CD4-positive, alpha-beta T cell treated with Interleukin-6 at 100 ng/mL for 8 hours (primary cell): ENCODE results near the gene KLHL1.

Experiments used
- DNase-seq: peaks from one replicate; pipeline ENCODE4 v3.0.0-alpha.2; 2020; ENCODE audit warnings: mixed read lengths, low spot score

The KLHL1 gene

DNA sequence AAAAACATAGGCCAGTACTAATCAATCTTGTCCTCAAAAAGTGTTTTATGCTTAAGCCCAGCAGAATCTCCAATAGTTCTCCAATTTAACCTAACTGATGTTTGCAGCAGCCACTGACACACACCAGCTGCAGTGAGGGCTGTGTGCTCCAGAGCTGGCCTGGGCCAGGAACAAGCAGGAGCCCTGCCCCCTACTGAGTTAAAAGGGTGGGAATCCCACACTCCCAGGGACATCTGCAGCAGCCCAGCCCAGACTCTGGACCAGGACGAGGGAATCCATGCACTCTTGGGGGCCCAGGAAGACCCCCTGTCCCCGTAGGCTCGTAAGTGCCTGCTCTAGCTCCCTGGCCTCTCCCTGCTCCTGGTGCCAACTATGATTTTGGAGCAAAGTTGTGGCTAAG, 92.1 kb downstream of the KLHL1 start:
- DNase-seq: no peak

DNA sequence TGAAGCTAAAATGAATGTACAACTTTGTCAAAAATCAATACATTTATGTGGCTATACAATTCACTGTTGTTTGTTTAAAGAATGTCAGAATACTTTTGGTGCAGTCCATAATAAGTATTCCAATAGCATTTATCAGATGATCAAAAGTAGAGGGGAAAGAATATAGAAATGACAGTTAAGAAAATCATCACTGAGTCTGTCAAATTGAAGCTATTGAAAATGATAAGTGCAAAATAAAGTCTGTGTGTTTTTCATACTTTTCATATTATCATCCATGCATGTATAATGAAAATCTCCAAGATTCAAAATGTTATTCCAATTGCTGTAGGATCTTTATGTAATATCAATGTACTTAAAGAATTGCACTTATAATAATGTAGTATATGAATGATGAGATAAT, 93.9 kb downstream of the KLHL1 start:
- no peak for DNase-seq

DNA sequence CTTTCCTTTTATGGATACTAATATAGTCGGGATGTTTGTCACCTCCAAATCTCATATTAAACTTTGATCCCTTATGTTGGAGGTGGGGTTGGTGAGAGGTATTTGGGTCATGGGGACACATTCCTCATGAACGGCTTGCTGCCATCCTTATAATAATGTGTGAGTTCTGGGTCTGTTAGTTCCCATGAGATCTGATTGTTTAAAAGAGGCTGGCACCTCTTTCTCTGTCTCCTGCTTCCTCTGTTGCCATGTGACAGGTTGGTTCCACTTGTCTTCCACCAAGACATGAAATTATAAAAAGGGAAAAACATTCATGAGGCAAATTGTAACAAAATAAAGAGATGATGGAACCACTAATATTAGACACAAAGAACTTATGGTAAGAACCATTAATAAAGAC, 108.4 kb downstream of the KLHL1 start:
- DNase-seq: no peak

DNA sequence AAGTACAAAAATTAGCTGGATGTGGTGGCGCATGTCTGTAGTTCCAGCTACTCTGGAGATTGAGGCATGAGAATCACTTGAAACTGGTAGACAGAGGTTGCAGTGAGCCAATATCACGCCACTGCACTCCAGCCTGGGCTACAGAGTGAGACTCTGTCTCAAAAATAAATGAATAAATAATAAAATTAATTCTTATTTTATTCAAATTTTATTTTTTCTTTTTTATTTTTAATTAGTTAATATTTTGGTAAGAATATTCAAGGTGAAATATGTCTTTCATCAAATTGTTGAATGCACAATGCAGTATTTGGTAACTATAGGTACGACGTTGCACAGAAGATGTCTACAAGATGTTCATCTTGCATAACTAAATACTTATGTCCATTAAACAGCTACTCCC, 111.2 kb downstream of the KLHL1 start:
- DNase-seq: no peak

DNA sequence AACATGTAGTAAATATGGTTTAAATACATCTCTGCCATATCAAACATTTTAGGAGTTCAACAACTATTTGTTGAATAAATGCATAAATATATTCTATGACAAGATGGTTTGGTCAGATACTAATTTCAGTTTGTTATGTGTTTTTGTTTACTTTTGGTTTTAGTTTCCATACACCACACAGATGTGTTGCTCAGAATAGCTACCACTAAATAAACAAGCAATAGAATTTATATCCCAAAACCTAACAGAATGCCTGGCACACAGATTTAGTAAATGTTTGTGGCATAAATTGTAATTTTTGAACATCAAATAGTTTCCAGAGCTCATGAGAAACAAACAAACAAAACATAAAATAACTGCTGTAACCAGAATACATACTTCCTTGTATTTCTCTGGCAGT, 127.5 kb downstream of the KLHL1 start:
- no peak for DNase-seq

DNA sequence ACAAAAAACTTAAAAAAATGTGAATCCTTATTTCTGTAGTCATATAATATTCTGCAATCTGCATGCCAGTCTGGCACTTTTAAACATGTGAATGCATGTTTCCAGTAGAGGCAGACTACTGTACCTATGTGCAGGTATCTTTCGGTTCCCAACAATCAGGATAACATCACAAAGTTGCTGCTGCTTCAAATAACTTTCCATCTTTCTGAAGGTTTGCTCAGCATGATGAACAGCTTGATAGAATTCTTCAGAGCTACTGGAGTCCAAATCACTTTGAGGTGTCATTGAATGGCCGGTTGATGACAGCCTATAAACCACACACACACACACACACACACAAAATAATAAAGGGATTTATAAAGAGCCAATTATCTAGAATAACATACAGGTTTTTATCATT, 132.8 kb downstream of the KLHL1 start:
- DNase-seq: no peak

DNA sequence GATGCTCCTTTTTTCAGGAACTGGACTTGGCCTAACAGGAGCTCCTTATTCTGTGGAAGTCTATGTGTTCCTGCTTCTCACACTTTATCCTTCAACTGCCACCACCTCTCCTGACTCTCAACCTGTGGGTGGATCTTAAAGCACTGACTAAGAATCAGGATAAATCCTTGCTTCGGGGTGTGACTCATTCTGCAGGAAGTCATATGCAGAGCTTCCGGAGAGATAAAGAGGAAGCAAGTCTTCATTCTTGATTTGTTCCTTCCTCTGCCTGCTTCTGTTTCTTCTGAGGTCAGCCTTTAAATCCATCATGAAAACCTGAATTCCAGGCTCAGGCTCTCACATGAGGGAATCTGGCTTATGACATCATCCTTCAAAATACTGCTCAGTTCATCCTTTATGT, 137.7 kb downstream of the KLHL1 start:
- no peak for DNase-seq

DNA sequence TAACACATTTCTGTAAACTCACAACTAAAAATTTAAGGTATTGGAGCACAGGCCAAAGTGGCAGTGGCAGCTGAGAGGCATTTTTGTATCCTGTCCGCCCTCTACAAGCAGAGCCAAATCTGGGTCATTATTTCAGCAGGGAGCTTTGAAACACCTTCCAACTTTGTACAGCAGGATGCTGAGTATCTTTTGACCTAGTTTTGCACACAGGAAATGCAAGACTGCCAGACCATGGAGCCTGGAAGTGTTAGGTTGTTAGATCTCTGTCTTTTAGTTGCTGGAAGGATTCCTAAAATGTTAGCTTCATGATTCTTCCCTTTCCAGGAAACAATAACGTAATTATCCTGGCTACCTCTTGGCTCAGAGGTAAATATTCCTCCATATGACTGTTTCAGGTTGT, 149.2 kb downstream of the KLHL1 start:
- no peak for DNase-seq

DNA sequence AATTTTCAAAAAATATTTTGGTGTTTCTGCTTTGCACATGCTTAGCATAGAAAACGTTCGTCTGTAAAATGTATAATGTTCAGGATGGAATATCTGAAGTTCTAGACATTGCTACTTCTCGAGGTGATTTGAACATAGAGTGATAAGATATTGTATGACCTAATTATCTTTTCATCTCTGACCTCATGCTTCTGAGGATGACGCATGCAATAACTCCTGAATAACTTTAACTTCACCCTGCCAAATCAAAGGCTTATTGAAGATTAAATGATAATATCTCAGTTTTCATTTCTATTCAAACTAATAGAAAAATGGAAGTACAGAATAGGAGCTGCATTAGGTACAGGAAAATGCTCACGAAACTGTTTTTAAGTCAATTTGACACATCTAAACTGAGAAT, 151.4 kb downstream of the KLHL1 start:
- DNase-seq: no peak

DNA sequence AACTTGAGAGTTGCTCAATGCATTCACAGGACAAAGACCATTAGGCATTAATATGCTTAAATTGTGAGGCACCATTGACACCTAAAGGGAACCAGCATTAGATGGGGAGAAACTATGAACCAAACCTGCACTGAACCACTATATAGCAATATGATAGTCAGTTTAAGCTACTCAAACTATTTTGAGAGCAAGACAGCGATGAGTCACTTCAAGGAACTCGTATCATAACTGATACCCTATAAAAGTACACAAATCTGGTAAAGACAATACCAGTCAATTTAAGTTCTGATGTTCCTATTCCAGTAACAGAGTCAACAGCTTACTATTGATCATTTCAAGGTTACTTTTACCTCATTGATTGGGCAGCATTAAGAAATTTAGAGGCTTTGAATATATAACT, 151.9 kb downstream of the KLHL1 start:
- no peak for DNase-seq

DNA sequence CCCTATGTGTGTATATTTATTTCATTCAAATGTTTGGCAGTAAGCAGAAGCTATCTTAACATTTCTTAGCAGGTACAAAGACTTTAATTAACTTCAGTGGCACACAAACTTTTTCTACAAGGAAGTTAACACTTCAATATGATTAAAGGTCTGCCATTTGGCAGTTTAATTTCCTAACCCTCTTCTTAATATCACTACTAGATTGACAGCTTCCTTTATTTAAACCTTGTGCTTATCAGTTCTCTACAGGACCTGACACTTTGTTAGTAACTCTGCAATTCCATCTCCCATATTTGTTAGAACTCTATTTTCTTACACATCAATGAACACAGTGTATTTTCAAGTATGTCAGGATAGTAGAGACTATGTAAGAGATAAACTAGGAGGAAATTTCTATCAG, 153.0 kb downstream of the KLHL1 start:
- DNase-seq: no peak

DNA sequence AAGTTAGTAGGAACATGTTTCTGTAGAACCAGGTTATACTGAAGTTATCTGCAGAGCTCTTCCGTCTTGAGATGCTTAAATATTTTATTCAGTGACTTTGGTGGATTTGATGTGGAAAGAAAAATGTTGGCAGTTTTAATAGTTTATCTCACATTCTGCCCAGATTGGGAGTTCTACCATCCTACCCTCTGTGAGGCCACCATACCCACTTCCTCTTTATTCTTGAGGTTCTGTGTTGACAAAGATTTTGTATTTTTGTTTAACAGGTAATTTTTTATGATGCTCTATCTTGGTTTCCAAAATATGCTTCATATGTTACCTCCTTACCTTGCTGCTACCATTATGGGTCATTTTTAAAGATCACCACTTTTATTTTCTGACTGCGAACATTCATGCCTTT, 156.8 kb downstream of the KLHL1 start:
- no peak for DNase-seq

DNA sequence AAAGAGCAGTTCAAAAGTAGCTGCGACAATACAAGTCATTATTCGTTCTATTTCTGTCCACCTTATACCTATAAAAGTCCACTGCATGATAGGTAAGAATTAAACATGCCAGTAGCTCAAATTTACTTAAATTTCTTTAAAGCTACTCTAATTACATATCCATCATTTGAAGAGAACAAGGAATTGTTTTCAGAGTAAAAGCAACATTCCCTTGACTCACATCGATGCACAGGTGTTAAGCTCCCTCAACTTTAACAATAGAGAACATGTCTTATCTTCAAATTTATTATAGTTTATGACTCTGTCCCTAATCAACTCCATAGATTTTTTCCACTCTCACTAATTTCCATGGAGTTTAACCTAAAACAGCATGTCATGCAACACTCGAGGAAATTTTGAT, 158.1 kb downstream of the KLHL1 start:
- DNase-seq: no peak

DNA sequence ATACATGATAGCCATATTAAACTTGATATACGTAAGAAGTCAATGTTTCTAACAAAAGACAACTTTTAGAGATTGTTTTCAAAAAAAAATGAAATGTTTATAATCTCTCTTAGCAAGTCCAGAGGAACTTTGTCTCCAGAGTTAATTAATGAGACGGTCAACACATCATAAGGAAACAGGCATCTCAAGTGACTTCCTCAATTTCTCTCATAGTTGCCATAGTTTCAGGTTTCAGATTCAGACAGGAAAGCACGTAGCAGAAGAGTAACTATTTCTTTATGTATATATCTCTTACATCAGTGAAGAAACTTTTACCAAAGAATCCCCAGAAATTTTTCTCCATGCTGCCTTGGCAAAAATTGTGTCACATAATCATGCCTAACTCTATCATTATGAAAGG, 160.2 kb downstream of the KLHL1 start:
- DNase-seq: no peak

DNA sequence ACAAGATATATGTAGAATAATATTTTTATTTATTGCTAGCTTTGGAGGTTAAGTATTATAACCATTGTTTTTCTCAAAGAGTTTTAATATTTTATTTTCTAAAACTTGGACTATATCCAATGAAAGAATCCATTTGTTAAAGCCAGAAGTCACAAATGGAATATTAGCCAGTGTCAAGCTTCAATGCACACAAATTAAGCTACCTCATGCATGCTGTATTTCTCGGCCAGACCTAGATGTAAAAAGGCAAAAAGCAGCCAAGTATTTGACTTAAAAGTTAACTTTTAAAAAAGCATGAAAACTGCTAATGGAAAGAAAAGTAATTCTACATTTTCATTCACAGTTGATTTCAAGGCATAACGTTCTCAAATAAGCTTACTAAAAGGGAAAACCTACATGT, 160.7 kb downstream of the KLHL1 start:
- no peak for DNase-seq

DNA sequence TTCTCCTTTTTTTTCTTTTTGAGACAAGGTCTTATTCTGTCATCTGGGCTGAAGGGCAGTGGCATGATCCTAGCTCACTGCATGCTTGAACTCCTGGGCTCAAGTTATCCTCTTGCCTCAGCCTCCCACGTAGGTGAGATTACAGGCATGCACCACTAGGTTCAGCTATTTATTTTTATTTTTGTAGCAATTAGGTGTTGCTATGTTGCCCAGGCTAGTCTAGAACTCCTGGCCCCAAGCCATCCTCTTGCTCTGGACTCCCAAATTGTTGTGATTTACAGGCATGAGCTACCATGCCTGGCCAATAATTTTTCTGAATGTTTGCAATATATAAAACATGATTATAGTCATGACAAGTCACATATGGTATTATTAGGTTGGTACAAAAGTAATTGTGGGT, 161.7 kb downstream of the KLHL1 start:
- no peak for DNase-seq

DNA sequence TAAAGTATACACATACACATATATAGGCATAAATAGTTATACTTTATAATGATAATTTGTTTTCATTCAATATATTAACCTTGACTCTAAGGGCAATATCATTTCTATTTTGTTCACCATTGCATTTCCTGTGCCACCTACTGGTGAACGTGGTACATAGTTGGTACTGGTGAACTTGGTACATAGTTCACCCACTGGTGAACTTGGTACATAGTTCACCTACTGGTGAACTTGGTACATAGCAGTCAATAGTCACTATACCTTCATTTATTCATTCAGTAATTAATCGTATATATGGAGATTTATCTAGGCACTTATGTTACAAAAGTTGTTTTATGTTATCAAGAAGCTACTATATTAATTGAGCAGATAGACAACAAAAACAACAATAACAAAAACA, 173.2 kb downstream of the KLHL1 start:
- no peak for DNase-seq

DNA sequence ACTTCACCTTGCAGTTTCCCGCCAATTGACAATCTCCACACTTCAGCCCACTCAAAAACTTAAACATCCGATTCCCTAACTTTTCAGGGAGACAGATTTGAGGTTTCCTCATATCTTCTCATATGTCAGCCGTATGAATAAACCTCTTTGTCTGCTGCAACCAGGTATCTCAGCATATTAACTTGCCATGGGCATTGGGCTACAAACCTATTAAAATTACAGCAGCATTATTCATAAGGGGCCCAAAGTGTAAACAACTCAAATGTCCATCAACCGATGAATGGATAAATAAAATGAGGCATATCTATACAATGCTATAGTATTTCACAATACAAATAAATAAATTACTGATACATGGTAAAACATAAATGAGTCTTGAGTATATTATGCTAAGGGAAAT, 180.0 kb downstream of the KLHL1 start:
- DNase-seq: no peak

DNA sequence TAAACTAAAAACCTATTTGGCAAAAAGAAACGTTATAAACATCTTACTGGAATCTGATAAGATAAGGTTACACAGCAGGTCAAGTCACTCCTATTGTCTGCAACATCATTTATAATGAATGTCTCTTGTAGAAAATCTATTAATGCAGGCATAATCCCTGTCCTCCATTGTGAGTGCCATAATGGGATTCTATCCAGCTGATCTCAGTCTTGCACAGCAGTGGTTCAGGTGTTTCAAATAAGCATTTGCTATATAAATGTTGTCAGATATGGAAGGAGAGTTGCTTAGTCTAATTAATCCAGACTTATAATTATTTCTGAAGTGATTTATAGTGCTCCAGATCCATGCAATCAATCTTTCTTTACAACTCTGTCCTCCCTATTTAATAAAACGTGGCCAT, 187.1 kb downstream of the KLHL1 start:
- DNase-seq: no peak

DNA sequence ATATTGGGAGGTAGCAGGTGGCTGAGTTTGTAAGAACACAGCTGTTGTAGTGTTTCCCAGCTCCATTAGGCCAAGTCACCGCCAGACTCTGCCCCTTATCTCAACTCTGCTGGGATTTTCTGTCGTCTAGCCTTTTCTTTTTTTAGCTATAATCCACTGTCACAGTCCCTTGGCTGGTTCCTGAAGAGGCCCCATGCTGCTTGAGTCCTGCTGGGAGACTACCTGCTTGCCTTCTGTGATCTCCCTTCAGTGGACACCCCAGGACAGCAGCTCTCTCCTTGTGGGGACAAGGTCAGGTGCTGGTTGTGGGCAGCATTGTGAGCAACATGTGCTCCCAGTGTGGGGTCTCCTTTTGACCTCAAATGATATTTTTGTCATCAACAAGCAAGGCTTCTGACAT, 195.6 kb downstream of the KLHL1 start:
- DNase-seq: no peak

DNA sequence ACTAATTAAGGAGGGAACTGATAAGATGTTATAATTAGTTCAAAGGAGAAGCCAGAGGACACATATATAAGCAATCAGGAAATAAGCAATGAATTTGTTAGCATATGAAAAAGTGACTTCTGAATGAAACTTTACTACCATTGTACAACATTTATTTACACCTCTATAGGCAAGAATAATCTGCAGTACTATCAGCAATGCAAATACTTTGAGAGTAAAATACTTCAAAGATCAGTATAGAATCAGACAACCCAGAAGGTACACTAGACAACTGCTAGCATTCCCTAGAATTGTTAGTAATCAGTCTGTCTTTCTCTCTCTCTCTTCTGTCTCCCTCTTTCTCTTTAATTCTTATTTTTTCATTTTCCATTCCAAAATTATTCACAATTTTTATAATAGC, 197.5 kb downstream of the KLHL1 start:
- no peak for DNase-seq

DNA sequence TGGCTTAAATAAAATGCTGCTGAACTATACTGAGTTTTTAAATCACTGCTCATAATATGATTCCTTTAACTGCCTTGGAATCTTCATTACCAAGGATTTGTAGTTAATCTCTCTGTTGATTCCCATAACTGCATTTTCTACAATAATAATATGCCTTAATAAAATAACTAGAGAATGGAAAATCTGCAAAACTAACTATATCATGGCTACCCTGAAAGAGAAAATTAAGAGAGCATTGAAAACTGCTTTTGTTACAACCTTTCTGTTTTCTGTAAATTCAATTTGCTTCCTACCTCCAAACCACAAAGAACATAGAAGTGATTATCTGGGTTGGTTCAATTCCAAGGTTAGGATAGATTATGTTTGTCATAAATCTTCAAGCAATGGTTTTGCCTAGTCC, 203.5 kb downstream of the KLHL1 start:
- DNase-seq: no peak

DNA sequence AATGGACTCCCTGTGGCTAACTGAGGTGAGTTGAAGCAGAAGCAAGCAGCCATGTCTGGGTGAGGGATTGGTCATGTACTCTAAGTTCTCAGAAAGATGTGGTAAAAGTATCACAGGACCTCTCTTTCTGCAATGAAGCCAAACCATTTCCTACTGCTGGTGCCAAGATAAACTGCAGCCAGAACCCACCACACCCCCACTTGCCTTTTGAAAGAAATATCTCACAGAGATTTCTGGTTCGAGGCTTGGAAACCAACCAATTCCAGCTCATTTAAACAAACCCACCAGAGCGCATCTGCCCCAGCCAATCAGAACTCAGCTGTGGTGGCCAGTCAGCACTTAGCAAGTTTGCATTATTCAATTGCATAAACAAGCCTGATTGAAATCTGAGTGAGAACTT, 205.2 kb downstream of the KLHL1 start:
- no peak for DNase-seq

DNA sequence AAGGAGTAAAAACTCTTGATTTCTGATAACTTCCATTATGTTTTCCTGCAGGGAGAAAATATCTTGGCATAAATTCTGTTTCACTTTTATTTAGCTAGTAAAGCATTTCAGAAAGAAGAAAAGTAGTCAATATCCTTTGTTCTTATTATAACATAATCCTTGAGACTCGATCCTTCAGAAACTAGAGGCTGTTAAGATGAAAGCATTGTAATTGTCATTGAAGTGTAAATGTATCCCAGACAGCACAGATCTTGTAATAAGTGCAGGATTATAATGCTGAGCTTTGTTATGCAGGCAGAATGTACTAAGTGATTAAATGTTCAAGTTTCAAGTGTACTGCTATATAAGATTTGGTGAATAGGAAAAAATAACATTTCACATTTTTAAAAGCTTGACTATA, 225.8 kb downstream of the KLHL1 start:
- DNase-seq: no peak

DNA sequence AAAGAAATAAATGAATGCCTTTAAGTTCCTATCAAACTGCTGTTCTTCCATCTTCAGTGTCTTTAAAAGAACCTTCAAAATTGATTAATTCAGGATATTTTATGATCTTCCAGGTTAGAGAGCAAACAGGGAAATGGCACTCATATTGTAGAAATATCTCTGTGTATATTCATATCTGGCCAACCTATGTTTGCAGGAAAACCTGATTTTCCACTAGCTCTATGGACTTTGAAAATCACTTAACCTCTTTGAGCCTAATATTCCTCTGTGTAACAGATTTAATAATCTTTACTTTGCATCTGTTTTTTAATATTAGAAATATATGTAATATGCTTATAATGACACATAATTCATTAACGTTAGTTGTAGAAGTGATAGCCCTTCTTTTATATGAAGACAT, 228.3 kb downstream of the KLHL1 start:
- DNase-seq: no peak
